Measurements from ENCODE around the gene RCAN1. TPM values are rescaled to one million over a fixed set of nuclear protein-coding genes. Genes with fewer than 3 reads are reported as not detected.

The RCAN1 gene
- total and polyA plus RNA-seq, 4 donors: 26.7 to 67.9 (median 46.7) TPM

- TF ChIP-seq CTCF (IDR thresholded peaks at IDR 0.05; ENCODE audit: low read depth, low read length, missing input control) (no peak), FOXA1 (IDR thresholded peaks at IDR 0.05) (no peak)
Measured at GRCh38 chr21:34593423-34593822, 21.5 kb downstream of the RCAN1 start (continued).

- no peak for TF ChIP-seq FOXA2 (IDR thresholded peaks at IDR 0.05)
- TF ChIP-seq JUND (IDR thresholded peaks at IDR 0.05): no peak
- TF ChIP-seq ZBTB33 (IDR thresholded peaks at IDR 0.05): no peak
- TF ChIP-seq RXRA (IDR thresholded peaks at IDR 0.05): peak; percentile 12 to 19
- TF ChIP-seq GABPA (IDR thresholded peaks at IDR 0.05 in 1 of 2, conservative IDR thresholded peaks at IDR 0.05 in 1 of 2): no peak
- TF ChIP-seq HNF4A (conservative IDR thresholded peaks at IDR 0.05): no peak
- no peak for TF ChIP-seq NR2F2 (IDR thresholded peaks at IDR 0.05)
- no peak for TF ChIP-seq TAF1 (conservative IDR thresholded peaks at IDR 0.05)
- TF ChIP-seq CTCF (IDR thresholded peaks at IDR 0.05; ENCODE audit: low read depth, low read length, missing input control): no peak
- TF ChIP-seq EGR1 (IDR thresholded peaks at IDR 0.05; ENCODE audit: low read depth in 2 of 2): no peak
- no peak for TF ChIP-seq HNF4G (IDR thresholded peaks at IDR 0.05)
- peak; percentile 19 for TF ChIP-seq YY1 (IDR thresholded peaks at IDR 0.05)
- no peak for TF ChIP-seq ATF3 (IDR thresholded peaks at IDR 0.05)
- peak in 1 of 2 donors; percentile 4 for TF ChIP-seq RAD21 (IDR thresholded peaks at IDR 0.05)
- TF ChIP-seq MAX (IDR thresholded peaks at IDR 0.05): no peak
- TF ChIP-seq REST (IDR thresholded peaks at IDR 0.05): no peak
- no peak for TF ChIP-seq FOXA1 (IDR thresholded peaks at IDR 0.05)
- TF ChIP-seq SP1 (IDR thresholded peaks at IDR 0.05): peak; percentile 13
- Histone ChIP-seq H3K4me1 (ENCODE audit: control insufficient read depth in 4 of 4, insufficient read depth in 4 of 4, low read length in 3 of 4) (peaks cover 0 to 7% (median 2%) of the 10 kb centered on the region in 4 donors), H3K36me3 (ENCODE audit: control insufficient read depth in 4 of 4, insufficient read depth in 3 of 4, low read depth in 1 of 4, low read length in 3 of 4) (no peaks in the 10 kb centered on the region), H3K9me3 (ENCODE audit: control insufficient read depth in 4 of 4, low read length in 3 of 4) (no peaks in the 10 kb centered on the region), H3K27ac (ENCODE audit: low read depth in 1 of 2, low read length in 2 of 2) (no peak overlapping the region), H3K9ac (ENCODE audit: low read depth in 1 of 2, low read length in 2 of 2) (no peak overlapping the region), H3K27me3 (ENCODE audit: control insufficient read depth in 4 of 4, insufficient read depth in 4 of 4, low read length in 3 of 4) (no peaks in the 10 kb centered on the region), H3K4me3 (ENCODE audit: low read depth in 1 of 3, low read length in 3 of 3) (no peak overlapping the region)
- DNase-seq (ENCODE audit: low spot score): no peak
- WGBS: 71% methylated on average over 17 of the region's 17 CpGs
Measured at GRCh38 chr21:34592120-34592955, 22.6 kb downstream of the RCAN1 start.

Measured in liver (tissue), 9 donors.